GM12891 (cell line): Measurements from ENCODE around the gene DDIAS.

Experiments used
- PAX5 ChIP-seq: IDR thresholded peaks from 2 replicates; pipeline ENCODE4 v1.6.1; 2011; ENCODE audit warnings: low read length, moderate library complexity, mild to moderate bottlenecking; ENCODE audit not compliant: insufficient read depth, severe bottlenecking
- POLR2A ChIP-seq: IDR thresholded peaks from 2 replicates; pipeline ENCODE4 v1.6.1; 2011; ENCODE audit warnings: low read depth, low read length, control low read depth
- POLR2AphosphoS5 ChIP-seq: IDR thresholded peaks from 2 replicates; pipeline ENCODE4 v1.6.1; 2011; ENCODE audit warnings: low read depth, low read length, control low read depth
- POU2F2 ChIP-seq: IDR thresholded peaks from 2 replicates; pipeline ENCODE4 v1.6.1; 2011; ENCODE audit warnings: low read depth, mild to moderate bottlenecking, control low read depth, low read length, moderate library complexity
- SPI1 ChIP-seq: IDR thresholded peaks from 2 replicates; pipeline ENCODE4 v1.6.1; 2011; ENCODE audit warnings: low read depth, low read length, control low read depth
- TAF1 ChIP-seq: IDR thresholded peaks from 2 replicates; pipeline ENCODE4 v1.6.1; 2011; ENCODE audit warnings: low read depth, low read length, control low read depth

GRCh38 chr11:82890936-82891335 is 10.6 kb upstream of the DDIAS start:
- TF ChIP-seq POLR2AphosphoS5: no peak
- no peak for TF ChIP-seq POLR2A
- no peak for TF ChIP-seq PAX5
- no peak for TF ChIP-seq SPI1
- TF ChIP-seq TAF1: no peak
- no peak for TF ChIP-seq POU2F2
